HepG2 (cell line): ENCODE results near the gene HMGB2. TPM values are rescaled to one million over a fixed set of nuclear protein-coding genes. Genes with fewer than 3 reads are reported as not detected.

ENCODE experiments used
- ELF4 ChIP-seq: sonication (generic); formaldehyde crosslinking; IDR thresholded peaks from 2 replicates; pipeline ENCODE4 v1.5.0; 2020; ENCODE audit warnings: missing genetic modification reagents, mild to moderate bottlenecking, moderate library complexity, borderline replicate concordance
- ERF ChIP-seq: IDR thresholded peaks from 2 replicates; pipeline ENCODE4 v1.6.1; 2018; ENCODE audit warnings: missing biosample characterization, missing genetic modification reagents
- GABPA ChIP-seq, 2 experiments: IDR thresholded peaks; 2 replicates each; pipeline ENCODE4 v1.6.1; 2011 to 2016; ENCODE audit warnings: low read depth in 2 of 2, low read length in 1 of 2, missing biosample characterization in 1 of 2, missing genetic modification characterization in 1 of 2
- NCOA5 ChIP-seq: sonication (generic); formaldehyde crosslinking; IDR thresholded peaks from 2 replicates; pipeline ENCODE4 v1.4.0; 2020; ENCODE audit warnings: missing genetic modification reagents
- NFE2L2 ChIP-seq: fragments of 150-350 bp; IDR thresholded peaks from 2 replicates; pipeline ENCODE4 v1.6.1; 2014; ENCODE audit warnings: low read length
- POLR2A ChIP-seq, 2 experiments: IDR thresholded peaks; 2 replicates each; pipeline ENCODE4 v1.6.1; 2011; ENCODE audit warnings: low read depth in 2 of 2, low read length in 2 of 2, mild to moderate bottlenecking in 1 of 2, moderate library complexity in 1 of 2; ENCODE audit not compliant: insufficient read depth in 1 of 2
- SMAD9 ChIP-seq: sonication (generic); formaldehyde crosslinking; IDR thresholded peaks from 2 replicates; pipeline ENCODE4 v1.5.1; 2020; ENCODE audit warnings: mild to moderate bottlenecking, missing genetic modification reagents
- SYNCRIP ChIP-seq: fragments of 200-400 bp; formaldehyde crosslinking; IDR thresholded peaks from 2 replicates; pipeline ENCODE4 v1.6.1; 2018; ENCODE audit warnings: mild to moderate bottlenecking, low read depth, low read length; ENCODE audit not compliant: insufficient read depth
- THAP11 ChIP-seq: IDR thresholded peaks from 2 replicates; pipeline ENCODE4 v1.6.1; 2016; ENCODE audit warnings: missing biosample characterization, missing genetic modification reagents
- YEATS4 ChIP-seq: sonication (generic); formaldehyde crosslinking; IDR thresholded peaks from 2 replicates; pipeline ENCODE4 v1.4.0; 2020; ENCODE audit warnings: missing genetic modification reagents, borderline replicate concordance
- ZBTB21 ChIP-seq: sonication (generic); formaldehyde crosslinking; IDR thresholded peaks from 2 replicates; pipeline ENCODE4 v1.4.0; 2020; ENCODE audit warnings: missing genetic modification reagents
- ZNF124 ChIP-seq: sonication (generic); formaldehyde crosslinking; IDR thresholded peaks from 2 replicates; pipeline ENCODE4 v1.4.0; 2020; ENCODE audit warnings: missing genetic modification reagents
- ZNF343 ChIP-seq: sonication (generic); formaldehyde crosslinking; IDR thresholded peaks from 2 replicates; pipeline ENCODE4 v1.4.0; 2020; ENCODE audit warnings: mild to moderate bottlenecking, missing genetic modification reagents
- ZNF383 ChIP-seq: sonication (generic); formaldehyde crosslinking; IDR thresholded peaks from 2 replicates; pipeline ENCODE4 v1.4.0; 2020; ENCODE audit warnings: missing genetic modification reagents, mild to moderate bottlenecking, borderline replicate concordance
- polyA plus RNA-seq, 8 experiments: library from polyadenylated mRNA; depleted of rRNA in 3 of 8; stranded (reverse) in 7 of 8; unstranded in 1 of 8; fragments of >200 nt; fragmentation: Illumina TruSeq in 4 of 8; extraction: Trizol in 4 of 8; gene quantifications; 2 replicates each; pipeline versions ENCODE4 v1.2.1 to v1.2.3, GENCODE V29; 2011 to 2016; ENCODE audit warnings: low read depth in 4 of 8, missing spikeins in 1 of 8, mixed read lengths in 1 of 8; ENCODE audit not compliant: insufficient read depth in 1 of 8
- total RNA-seq, 5 experiments: library from RNA; depleted of rRNA; stranded (reverse); fragments of >200 nt; fragmentation: Illumina TruSeq; extraction: Trizol; gene quantifications; 2 replicates each; pipeline ENCODE4 v1.2.3, GENCODE V29; 2016; ENCODE audit warnings: low read depth in 1 of 5
- TF ChIP-seq, protein P1 (sequence below), 2 experiments: sonication (generic) in 1 of 2; formaldehyde crosslinking in 1 of 2; IDR thresholded peaks; 2 replicates each; pipeline versions ENCODE4 v1.5.1 to v1.6.1; 2011 to 2020; ENCODE audit warnings: borderline replicate concordance in 1 of 2, low read depth in 1 of 2, low read length in 1 of 2, mild to moderate bottlenecking in 1 of 2, missing genetic modification reagents in 1 of 2, moderate library complexity in 1 of 2
- TF ChIP-seq, protein P2 (sequence below): sonication (generic); formaldehyde crosslinking; IDR thresholded peaks from 2 replicates; pipeline ENCODE4 v1.4.0; 2020; ENCODE audit warnings: missing genetic modification reagents
- TF ChIP-seq, protein P3 (sequence below): sonication (generic); formaldehyde crosslinking; IDR thresholded peaks from 2 replicates; pipeline ENCODE4 v1.8.1; 2022; ENCODE audit warnings: low read depth, mild to moderate bottlenecking, missing genetic modification reagents
- TF ChIP-seq, protein P4 (sequence below): sonication (generic); formaldehyde crosslinking; IDR thresholded peaks from 2 replicates; pipeline ENCODE4 v1.5.0; 2020; ENCODE audit warnings: missing genetic modification reagents

Gene HMGB2
- total and polyA plus RNA-seq, 2 of the 13 experiments (the other 11 are each of a cell fraction or from before 2014, with no cell fraction given): 90.5 to 332 TPM

DNA sequence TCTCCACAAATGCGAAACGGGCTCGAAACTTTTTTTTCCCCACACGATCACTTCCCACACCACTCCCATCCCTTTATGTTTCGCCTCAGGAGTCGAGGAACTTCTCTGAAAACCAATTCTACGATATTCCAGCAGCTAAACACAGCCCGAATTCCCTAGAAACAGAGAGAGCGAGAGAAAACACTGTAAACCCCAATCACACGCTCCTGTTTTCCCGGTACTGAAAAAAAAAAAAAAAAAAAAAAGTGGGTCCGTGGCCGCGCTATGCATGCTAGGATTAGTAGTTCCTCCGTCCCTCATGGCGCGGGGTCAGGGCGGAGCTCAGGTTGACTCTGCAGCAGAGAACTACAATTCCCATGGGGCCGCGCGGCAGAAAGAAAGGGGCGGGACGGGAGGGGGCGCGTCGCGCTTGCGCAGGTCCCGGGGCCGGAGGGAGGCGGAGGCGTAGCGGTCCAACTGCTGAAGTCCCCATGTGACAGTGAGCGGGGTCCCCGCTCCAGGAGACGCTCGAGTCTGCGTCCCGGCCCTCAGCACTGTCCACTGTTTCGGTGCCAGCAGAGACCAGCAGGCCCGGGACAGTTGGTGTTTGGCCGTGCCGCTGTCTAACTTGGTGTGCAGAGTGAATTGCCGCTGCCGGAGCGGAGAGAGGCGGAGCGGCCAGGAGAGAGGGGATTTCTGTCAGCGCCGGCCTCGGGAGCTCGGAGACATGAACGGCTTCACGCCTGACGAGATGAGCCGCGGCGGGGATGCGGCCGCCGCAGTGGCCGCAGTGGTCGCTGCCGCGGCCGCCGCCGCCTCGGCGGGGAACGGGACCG, 36.5 kb upstream of the HMGB2 start, which contains the start of gene SAP30 (continued):
- TF ChIP-seq, protein P1, sequence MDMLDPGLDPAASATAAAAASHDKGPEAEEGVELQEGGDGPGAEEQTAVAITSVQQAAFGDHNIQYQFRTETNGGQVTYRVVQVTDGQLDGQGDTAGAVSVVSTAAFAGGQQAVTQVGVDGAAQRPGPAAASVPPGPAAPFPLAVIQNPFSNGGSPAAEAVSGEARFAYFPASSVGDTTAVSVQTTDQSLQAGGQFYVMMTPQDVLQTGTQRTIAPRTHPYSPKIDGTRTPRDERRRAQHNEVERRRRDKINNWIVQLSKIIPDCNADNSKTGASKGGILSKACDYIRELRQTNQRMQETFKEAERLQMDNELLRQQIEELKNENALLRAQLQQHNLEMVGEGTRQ (IDR thresholded peaks at IDR 0.05; ENCODE audit: low read depth, low read length): no peak
- TF ChIP-seq, protein P1 (CRISPR knock-in tag; IDR thresholded peaks at IDR 0.05; ENCODE audit: borderline replicate concordance): peak; percentile 64; the same call in 1 of the 2 replicates
- TF ChIP-seq SMAD9 (CRISPR knock-in tag): no peak
- TF ChIP-seq YEATS4: 0 out of 2 replicates have a peak, but pooled peaks have one; percentile 35
- peak; percentile 97 for TF ChIP-seq THAP11 (CRISPR knock-in tag)
- peak; percentile 76; the same call in 1 of the 2 replicates for TF ChIP-seq ZNF343 (CRISPR knock-in tag)
- TF ChIP-seq ERF (CRISPR knock-in tag): peak; percentile 58; the same call in 1 of the 2 replicates
- no peak for TF ChIP-seq ZNF124 (CRISPR knock-in tag)
- TF ChIP-seq GABPA (IDR thresholded peaks at IDR 0.05; ENCODE audit: low read depth, low read length): no peak
- peak; percentile 67 for TF ChIP-seq GABPA (CRISPR knock-in tag; IDR thresholded peaks at IDR 0.05; ENCODE audit: low read depth)
- no peak for TF ChIP-seq ELF4 (CRISPR knock-in tag)
- no peak for TF ChIP-seq SYNCRIP
- TF ChIP-seq, protein P2, sequence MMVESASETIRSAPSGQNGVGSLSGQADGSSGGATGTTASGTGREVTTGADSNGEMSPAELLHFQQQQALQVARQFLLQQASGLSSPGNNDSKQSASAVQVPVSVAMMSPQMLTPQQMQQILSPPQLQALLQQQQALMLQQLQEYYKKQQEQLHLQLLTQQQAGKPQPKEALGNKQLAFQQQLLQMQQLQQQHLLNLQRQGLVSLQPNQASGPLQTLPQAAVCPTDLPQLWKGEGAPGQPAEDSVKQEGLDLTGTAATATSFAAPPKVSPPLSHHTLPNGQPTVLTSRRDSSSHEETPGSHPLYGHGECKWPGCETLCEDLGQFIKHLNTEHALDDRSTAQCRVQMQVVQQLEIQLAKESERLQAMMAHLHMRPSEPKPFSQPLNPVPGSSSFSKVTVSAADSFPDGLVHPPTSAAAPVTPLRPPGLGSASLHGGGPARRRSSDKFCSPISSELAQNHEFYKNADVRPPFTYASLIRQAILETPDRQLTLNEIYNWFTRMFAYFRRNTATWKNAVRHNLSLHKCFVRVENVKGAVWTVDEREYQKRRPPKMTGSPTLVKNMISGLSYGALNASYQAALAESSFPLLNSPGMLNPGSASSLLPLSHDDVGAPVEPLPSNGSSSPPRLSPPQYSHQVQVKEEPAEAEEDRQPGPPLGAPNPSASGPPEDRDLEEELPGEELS: 0 out of 2 replicates have a peak, but pooled peaks have one; percentile 20
- TF ChIP-seq POLR2A (IDR thresholded peaks at IDR 0.05; ENCODE audit: insufficient read depth in 1 of 2, low read depth in 2 of 2, low read length in 2 of 2): peak; percentile 94 to 99
- no peak for TF ChIP-seq NFE2L2
- no peak; the same call in 1 of the 2 replicates for TF ChIP-seq ZBTB21 (CRISPR knock-in tag)
- TF ChIP-seq, protein P3, sequence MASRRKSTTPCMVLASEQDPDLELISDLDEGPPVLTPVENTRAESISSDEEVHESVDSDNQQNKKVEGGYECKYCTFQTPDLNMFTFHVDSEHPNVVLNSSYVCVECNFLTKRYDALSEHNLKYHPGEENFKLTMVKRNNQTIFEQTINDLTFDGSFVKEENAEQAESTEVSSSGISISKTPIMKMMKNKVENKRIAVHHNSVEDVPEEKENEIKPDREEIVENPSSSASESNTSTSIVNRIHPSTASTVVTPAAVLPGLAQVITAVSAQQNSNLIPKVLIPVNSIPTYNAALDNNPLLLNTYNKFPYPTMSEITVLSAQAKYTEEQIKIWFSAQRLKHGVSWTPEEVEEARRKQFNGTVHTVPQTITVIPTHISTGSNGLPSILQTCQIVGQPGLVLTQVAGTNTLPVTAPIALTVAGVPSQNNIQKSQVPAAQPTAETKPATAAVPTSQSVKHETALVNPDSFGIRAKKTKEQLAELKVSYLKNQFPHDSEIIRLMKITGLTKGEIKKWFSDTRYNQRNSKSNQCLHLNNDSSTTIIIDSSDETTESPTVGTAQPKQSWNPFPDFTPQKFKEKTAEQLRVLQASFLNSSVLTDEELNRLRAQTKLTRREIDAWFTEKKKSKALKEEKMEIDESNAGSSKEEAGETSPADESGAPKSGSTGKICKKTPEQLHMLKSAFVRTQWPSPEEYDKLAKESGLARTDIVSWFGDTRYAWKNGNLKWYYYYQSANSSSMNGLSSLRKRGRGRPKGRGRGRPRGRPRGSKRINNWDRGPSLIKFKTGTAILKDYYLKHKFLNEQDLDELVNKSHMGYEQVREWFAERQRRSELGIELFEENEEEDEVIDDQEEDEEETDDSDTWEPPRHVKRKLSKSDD (CRISPR knock-in tag): no peak
- TF ChIP-seq NCOA5 (CRISPR knock-in tag): no peak
- no peak for TF ChIP-seq ZNF383 (CRISPR knock-in tag)
- TF ChIP-seq, protein P4, sequence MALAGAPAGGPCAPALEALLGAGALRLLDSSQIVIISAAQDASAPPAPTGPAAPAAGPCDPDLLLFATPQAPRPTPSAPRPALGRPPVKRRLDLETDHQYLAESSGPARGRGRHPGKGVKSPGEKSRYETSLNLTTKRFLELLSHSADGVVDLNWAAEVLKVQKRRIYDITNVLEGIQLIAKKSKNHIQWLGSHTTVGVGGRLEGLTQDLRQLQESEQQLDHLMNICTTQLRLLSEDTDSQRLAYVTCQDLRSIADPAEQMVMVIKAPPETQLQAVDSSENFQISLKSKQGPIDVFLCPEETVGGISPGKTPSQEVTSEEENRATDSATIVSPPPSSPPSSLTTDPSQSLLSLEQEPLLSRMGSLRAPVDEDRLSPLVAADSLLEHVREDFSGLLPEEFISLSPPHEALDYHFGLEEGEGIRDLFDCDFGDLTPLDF (CRISPR knock-in tag): no peak
